Measurements from ENCODE around the gene CDH13.

CDH13 gene

GRCh38 chr16:83835586-83836566, 1209.1 kb downstream of the CDH13 start:
- DNase-seq, result peak; percentile 6

- DNase-seq, result no peak
Measured at GRCh38 chr16:83837566-83837965, 1210.8 kb downstream of the CDH13 start.

- no peak for DNase-seq
Measured at GRCh38 chr16:83838151-83838550, 1211.4 kb downstream of the CDH13 start.

- DNase-seq, result no peak
Measured at GRCh38 chr16:83839561-83839960, 1212.8 kb downstream of the CDH13 start.

GRCh38 chr16:83840060-83840617, 1213.4 kb downstream of the CDH13 start:
- no peak for DNase-seq

GRCh38 chr16:83842291-83842690, 1215.5 kb downstream of the CDH13 start:
- no peak for DNase-seq

GRCh38 chr16:83842756-83843507, 1216.2 kb downstream of the CDH13 start:
- no peak for DNase-seq

- DNase-seq, result no peak
Measured at GRCh38 chr16:83843657-83844056, 1216.9 kb downstream of the CDH13 start.

- DNase-seq, result no peak
Measured at GRCh38 chr16:83845263-83845662, 1218.5 kb downstream of the CDH13 start.

GRCh38 chr16:83847371-83848225, 1220.8 kb downstream of the CDH13 start:
- DNase-seq, result no peak

- no peak for DNase-seq
Measured at GRCh38 chr16:83849421-83849820, 1222.7 kb downstream of the CDH13 start.
